ENCODE results near the gene DACT3.
A peak's percentile ranks its signal among the peaks of the same experiment; 100 is the strongest.

- TF ChIP-seq GATA3 (IDR thresholded peaks at IDR 0.05; ENCODE audit: low read depth, low read length) (peak; percentile 69; the same call in 1 of the 2 replicates), GATA2 (IDR thresholded peaks at IDR 0.05; ENCODE audit: low read depth, low read length) (peak; percentile 91)
Observed at GRCh38 chr19:46665072-46665471, 4.1 kb upstream of the DACT3 start.

All from SH-SY5Y (cell line).